HG03159 (cell line): ENCODE data around the gene FCRL5.
"Not testable (repeated sequence)": the region's sequence is repeated elsewhere in the genome, so short reads cannot be mapped to it uniquely, and the experiment has no call there.

Experiments used
- ATAC-seq: cut with Tn5 transposase; IDR thresholded peaks from one replicate; pipeline ENCODE4 v1.9.1; 2021; ENCODE audit warnings: mild to moderate bottlenecking, moderate library complexity; ENCODE audit not compliant: unreplicated experiment

FCRL5 gene

DNA sequence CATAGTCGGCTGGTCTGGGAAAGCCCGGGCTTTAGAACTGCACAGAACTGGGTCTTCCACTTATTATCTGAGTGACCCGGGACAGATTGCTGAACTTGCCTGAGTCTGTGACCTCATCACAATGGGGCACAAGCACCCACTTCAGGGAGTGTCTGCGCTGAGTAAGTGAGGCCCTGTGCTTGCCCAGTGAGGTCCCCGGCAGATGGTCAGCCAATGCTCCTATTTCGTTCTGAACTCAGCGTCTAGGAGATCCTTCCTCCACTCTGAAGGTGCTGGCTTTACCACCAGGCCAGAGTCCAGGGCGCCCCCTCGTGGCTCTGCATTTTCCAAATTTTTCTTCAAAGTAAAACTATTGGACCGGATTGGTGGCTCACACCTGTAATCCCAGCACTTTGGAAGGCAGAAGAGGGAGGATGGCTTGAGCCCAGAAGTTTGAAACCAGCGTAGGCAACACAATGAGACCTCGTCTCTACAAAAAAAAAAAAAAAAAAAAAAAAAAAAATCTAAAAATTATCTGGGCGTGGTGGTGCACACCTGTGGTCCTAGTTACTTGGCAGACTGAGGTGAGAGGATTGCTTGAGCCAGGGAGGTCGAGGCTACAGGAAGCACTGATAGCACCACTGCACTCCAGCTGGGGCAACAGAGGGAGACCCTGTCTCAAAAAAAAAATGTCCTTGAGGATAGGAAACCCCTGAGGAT lies 61.7 kb downstream of the FCRL5 start:
- no peak for ATAC-seq

DNA sequence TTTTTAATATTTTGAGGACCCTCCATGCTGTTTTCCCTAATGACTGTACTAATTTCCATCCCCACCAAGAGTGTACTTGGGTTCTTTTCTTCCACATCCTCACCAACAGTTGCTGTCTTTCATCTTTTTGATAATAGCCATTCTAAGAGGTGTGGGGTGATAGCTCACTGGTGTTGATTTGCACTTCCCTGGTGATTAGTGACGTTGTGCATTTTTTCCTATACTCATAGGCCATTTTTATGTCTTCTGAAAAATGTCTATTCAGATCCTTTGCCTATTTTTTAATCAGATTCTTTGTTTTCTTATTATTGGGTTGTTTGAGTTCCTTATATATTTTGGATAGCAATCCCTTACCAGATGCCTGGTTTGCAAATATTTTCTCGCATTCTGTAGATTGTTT lies 64.2 kb downstream of the FCRL5 start:
- ATAC-seq: no peak

DNA sequence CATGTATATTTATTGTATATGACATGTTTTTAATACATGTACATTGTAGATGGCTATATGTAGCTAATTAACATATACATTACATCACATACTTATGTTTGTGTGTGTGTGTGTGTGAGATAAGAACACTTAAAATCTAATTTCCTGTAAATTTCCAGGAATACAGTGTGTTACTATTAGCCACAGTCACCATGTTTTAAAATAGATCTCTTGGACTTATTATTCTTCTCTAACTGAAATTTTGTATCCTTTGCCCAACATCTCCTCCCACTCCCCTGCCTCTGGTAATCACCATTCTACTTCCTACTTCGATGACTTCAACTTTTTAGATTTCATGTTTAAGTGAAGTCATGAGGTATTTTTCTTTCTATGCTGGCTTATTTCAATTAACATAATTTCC lies 64.8 kb downstream of the FCRL5 start:
- ATAC-seq: no peak

DNA sequence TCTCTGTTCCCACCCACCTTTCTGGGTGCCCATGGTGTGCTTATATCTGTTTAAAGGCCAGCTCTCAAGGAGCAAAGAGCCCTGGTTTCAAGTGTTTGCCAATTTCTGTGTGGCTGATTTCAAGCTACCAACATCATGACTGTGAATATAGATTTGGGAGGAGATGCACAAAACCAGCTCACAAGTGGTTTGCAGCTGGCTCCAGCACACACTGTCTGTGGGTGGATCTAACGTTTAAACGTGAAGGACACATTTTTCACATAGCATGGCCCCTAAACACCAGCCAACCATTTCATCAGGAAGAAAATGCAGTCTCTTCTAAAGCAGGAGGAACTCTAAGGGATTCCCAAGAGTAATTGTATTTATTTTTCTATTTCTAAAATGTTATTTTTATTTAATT lies 65.2 kb downstream of the FCRL5 start:
- ATAC-seq: no peak

DNA sequence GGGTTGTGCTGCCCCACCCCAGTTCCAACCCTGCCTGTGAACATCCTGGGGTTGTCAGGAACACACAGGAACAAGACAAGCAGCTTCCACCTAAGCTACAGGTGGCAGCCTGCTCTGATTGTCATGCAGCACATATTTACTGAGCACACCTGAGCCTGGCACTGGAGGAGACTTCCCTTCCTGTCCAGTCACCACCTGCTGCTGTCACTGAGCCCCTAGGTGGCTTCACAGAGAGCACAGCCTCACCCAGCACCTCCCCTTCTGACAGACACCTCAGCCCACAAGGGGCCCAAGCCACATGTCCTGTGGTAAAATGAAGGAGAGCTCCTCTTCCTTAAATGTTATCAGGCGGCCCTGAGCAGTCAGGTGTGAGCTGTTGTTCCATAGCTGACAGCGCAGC lies 65.9 kb downstream of the FCRL5 start:
- ATAC-seq: not testable (repeated sequence)

DNA sequence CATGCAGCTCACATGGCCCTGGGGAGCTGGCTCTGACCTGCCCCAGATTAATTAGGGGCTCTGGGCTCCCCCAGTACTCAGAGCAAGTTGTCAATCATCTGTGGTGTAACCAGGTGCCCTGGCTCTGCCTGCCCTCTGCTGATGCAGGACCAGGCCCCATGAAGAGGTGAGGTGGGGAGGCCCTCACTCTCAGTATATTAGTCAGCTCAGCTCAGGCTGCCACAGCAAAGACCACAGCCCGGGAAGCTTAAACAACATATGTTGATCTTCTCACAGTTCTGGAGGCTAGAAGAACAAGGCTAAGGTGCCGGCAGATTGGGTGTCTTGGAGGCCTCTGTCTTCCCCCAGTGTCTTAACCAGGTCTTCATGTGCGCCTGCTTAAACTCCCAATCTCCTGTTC lies 66.5 kb downstream of the FCRL5 start:
- ATAC-seq: no peak

DNA sequence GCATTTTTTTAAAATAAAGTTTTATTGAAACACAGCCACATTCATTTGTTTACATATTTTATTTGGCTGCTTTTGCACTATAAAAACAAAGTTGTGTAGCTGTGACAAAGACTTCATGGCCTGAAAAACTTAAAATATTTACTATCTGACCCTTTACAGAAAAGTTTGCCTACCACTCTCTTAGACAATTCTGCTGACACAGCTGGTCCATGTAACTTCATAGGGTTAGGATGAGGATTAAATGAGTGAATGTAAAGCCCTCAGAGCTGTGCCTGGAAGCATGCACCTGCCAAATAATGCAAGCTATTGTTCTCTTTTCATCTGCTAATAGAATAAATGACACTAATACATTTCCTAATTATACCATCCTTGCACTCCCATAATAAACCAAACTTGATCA lies 67.7 kb downstream of the FCRL5 start:
- no peak for ATAC-seq

DNA sequence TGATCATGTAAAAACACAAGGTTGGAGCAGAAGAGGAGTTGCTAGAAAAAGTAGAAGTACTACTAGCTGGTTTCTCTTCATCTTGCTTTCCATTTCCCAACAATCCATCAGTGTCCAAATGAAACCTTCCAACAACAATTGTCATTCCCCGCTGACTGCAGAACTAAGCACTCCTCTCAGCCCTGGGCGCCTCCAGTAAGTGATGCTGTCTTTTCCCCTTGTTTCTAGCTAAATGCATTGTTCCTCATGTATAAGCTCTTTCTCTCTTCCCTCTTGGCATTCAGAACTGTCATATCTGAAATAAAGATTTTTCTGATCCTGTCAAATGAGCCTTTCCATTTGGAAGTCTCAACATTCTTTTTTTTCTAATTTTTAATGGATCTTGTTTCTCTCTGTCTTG lies 68.7 kb downstream of the FCRL5 start:
- ATAC-seq: no peak

DNA sequence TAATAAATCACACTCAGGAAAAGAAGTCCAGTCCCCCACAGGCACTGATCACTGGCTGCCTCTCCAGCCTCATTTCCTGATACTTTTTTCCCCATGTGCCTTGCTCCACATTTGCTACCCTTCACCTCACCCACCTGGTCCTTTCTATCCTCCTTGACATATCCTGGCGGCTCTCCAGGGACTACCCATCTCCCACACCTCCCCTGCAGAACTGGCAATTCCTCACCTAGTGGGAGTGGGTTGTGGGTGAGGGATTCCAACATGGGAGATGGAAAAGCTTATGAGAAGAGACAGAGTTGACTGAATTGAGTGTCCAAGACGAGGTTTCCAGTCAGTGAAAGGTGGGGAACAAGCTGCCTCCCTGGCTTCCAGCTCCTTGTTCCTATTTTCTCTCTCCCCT lies 69.6 kb downstream of the FCRL5 start:
- ATAC-seq: no peak

DNA sequence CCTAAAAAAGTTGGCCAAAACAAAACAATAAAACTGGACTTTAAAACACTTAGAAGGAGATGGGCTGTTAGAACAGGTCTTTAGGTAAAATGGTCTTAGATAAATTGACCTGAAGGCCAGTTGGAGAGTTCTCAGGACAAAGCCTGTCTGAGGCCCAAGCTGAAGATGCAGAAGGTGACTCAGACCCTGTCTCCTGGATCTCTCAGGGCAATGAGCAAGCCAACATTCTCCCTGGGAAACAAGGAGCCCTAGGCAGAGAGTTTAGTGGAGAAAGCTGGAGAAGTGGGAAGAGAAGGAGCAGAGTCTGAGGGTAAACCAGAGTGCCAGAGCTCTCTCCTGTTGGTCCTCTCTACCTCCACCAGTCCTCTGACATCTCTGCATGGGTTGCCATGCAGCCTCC lies 70.1 kb downstream of the FCRL5 start:
- no peak for ATAC-seq

DNA sequence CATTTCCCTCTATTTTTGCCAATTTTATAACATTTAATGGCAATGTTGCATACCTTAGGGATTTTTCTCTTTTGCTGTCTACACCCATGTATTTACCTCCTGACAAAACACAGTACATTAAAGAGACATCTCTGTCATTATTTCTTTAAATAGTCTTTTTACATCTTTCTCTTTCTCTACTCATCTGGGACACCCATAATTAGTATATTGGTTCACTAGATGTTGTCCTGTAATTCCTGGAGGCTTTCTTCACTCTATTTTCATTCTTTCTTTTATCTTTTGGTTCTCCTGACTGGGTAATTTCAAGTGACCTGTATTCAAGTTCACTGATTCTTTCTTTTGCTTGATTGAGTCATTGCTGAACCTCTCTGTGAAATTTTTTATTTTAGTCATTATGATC lies 74.3 kb downstream of the FCRL5 start:
- no peak for ATAC-seq

DNA sequence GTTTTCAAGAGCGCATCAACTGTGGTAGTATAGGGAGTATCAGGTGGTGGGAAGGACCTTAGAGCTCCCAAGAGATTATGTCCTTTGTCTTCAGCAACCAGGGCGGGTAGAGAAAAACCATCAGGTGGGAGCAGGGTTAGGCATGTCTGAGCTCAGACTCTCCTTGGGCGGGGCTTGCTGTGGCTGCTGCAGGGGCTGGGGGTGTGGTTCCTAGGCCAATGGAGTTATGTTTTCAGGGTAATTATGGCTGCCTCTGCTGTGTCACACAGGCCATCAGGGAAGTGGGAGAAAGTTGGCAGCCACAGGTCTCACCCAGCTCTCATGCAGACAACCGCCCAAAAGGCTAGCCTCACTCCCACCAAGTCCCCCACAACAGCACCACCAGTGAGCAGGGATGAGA lies 74.9 kb downstream of the FCRL5 start:
- no peak for ATAC-seq

DNA sequence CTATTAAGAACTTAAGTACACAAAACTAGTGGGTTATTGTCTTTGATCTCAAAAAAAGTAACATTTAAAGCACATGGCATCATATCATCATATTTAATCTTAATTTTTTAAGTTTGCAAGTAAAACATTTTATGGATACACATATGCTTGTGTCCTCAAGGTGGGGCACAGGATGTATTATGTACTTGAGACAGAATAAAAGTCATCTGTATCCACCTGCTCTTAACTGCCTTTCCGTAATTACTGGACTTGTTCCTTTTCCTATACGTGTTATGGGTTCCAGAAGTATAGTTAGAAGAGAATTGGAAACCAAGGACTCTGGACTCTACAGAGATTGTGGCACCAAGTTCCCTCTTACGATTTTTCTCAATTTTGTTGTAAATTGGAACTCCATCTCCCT lies 79.4 kb downstream of the FCRL5 start:
- no peak for ATAC-seq

DNA sequence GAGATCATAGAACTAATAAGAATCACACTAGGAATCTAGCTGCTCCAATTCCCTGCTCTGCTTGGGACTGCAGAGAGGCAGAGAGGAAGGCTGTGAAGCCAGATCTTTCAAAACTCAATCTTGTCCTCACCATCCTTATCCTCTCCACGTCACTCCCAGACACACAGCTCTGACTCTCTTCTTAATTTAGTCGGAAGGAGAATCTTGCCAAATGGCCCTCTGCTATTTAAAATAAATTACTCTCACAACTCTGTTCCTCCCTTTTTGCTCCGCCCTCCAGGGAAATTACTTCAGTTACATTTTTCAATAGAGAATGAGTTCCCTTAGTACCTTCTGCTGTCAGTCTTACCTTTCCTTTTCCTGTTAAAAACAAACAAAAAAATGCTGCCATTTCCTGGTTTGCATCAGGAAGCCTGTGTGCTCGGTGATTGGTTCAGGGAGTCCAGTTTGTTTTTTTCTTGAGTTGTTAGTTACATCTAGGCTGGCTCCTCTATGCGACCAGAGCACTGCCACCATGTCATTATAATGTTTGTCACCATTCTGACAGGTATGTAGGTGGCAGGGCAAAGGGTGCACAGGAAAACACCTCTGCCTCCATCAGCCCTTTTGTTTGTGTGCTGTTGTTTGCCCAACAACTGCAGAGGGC lies 80.1 kb downstream of the FCRL5 start:
- no peak for ATAC-seq

DNA sequence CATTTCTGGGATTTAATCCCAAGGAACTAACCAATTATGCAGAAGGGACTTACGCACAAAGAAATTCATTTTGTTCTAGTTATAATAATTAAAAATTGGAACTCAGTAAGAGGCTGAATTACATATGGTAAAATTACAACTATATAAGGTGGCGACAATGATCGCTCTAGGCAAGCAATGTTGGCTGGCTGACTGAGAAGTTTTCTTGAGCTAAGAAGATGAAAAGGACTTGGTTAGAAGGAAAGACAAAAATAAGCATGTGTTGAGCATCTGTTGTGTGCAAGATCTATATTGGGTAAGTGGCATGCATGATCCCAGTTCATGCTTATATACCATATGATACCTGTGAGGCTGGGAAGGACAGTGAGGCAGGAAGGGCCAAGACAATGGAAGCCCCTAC lies 80.8 kb downstream of the FCRL5 start:
- no peak for ATAC-seq

DNA sequence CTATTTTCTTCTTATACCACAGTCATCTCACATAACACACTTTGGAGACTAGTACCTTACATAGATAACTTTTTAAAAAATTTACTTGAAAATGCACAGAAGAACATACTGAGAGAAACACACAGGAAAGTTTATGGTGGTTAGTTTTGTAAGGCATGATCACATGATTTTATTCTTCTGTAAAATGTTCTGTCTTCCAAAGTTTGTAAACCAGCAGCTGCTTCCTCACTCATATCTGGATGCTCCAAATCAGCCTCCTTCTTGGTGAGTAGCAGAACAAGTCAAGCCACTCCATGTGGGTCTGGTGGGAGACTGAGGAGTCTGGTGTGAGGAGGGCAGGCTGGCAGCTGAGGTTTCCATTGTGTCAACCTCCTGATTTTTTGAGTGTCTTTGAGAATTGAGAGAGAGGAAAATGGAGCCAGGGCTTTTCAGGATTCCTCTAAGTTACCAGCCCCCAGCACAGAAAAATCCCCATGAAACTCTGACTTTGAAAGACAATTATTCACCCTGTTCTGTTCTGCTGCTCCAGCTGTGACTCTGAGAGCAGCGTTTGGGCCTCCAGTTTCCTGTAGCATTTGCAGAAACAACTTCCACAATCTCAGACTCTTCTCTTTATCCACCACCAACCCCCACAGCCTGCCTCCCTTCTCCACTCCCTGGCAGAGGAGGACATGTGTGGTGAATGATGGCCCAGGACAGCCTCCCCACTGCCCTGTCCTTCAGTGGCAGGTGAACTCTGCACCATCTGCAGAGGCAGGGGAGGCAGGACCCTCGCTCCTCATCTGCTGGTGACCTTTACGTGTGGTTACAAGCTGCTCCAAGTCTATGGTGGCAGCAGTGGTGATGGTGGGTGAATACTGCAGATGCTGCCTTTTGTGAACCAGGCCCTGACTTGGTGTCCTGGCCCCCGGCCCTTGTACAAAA lies 82.3 kb downstream of the FCRL5 start:
- no peak for ATAC-seq

DNA sequence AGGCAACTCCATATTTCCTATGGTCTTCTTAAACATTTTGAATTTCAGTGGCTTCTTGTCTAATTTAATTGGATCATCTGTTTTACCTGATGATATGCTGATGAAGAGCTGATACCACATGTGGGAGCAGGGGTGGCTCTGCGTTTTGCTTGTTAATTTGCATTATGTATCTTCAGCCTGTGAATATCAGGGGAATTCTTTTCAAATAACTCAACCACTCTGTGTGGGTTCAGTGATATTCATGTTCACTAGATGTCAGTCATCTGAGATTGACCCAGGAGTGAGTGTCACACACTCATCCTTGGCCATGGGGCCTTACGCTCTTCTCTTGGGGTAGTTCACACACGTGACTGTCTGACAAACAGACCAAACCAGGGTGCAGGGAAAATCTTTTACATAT lies 83.0 kb downstream of the FCRL5 start:
- ATAC-seq: no peak

DNA sequence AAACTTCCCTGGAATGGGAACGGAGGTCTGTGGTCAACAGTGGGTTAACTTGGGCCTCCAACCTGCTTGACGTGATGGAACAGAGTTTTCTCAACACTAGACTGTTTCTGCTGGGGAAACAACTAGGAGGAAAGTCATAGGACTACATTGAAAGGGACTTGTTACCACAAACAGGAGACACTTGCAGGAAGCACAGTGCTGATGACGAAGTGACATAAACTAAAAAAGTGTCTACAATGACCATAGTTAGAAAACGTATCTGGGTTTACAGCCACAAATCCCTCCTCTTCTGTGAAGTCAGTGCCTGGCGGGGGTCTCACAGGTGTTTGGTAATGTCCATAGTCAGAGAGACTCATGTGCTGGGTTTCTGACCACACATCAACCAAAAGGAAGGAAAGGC lies 86.3 kb downstream of the FCRL5 start:
- no peak for ATAC-seq
